HepG2 (cell line): ENCODE data around the gene P3H2. TPM values are rescaled to one million over a fixed set of nuclear protein-coding genes. Genes with fewer than 3 reads are reported as not detected.

Experiments used
- ATAC-seq: fragments of 200-7000 bp; cut with Tn5 transposase; 3 replicates; pipeline ENCODE4 v1.9.1; 2020; ENCODE audit warnings: mild to moderate bottlenecking, moderate library complexity
- BruUV-seq: library from RNA; stranded (reverse); fragments of 400-500 nt; replicated peaks from 2 replicates; lab custom pipeline; 2021; lab: Mats Ljungman, UMichigan
- CTCF ChIA-PET: fragments of 300-600 bp; formaldehyde crosslinking; extraction: SDS; loops from one replicate; lab custom pipeline; 2021; ENCODE audit warnings: low total read pairs, inconsistent platforms, low intra/inter-chr PET ratio; lab: Yijun Ruan, JAX
- POLR2A ChIA-PET: fragments of 350-600 bp; sonication (Branson Sonifier 250); formaldehyde crosslinking; loops from one replicate; lab custom pipeline; 2020; ENCODE audit warnings: antibody characterized with exemption, inconsistent platforms; lab: Yijun Ruan, JAX
- DNase-seq: peaks from one replicate; pipeline ENCODE4 v3.0.0-alpha.2; 2015; ENCODE audit warnings: low spot score
- FAIRE-seq: peaks from 3 replicates; lab custom pipeline; 2011; peaks lifted over from hg19 to GRCh38; lab: Jason Lieb, UNC
- H2AFZ ChIP-seq: one replicate; pipeline ENCODE4 v1.6.1; 2011; ENCODE audit warnings: low read length, inconsistent platforms
- H3K27ac ChIP-seq: fragments of 300-600 bp; 3 replicates; pipeline ENCODE4 v1.8.0; 2011; ENCODE audit warnings: mixed run types, mild to moderate bottlenecking, mixed read lengths, low read length, inconsistent platforms; ENCODE audit not compliant: insufficient read depth; ENCODE audit errors: extremely low read length
- H3K27me3 ChIP-seq, 2 experiments: fragments of 200-600 bp in 1 of 2; 2 replicates in 1 of 2; 3 replicates in 1 of 2; pipeline versions ENCODE4 v1.6.0 to v1.8.0; 2011; ENCODE audit warnings: low read length in 2 of 2, mild to moderate bottlenecking in 2 of 2, moderate library complexity in 2 of 2, inconsistent platforms in 1 of 2; ENCODE audit not compliant: insufficient read depth in 2 of 2, control insufficient read depth in 1 of 2
- H3K36me3 ChIP-seq, 2 experiments: fragments of 200-600 bp in 1 of 2; replicated peaks in 1 of 2; 2 replicates in 1 of 2; 3 replicates in 1 of 2; pipeline versions ENCODE4 v1.5.1 to v1.8.0; 2011; ENCODE audit warnings: low read length in 2 of 2, inconsistent platforms in 1 of 2; ENCODE audit not compliant: insufficient read depth in 2 of 2, control insufficient read depth in 1 of 2
- H3K4me1 ChIP-seq: 2 replicates; pipeline ENCODE4 v1.5.1; 2012; ENCODE audit warnings: low read length, inconsistent platforms; ENCODE audit not compliant: insufficient read depth
- H3K4me2 ChIP-seq: 2 replicates; pipeline ENCODE4 v1.6.0; 2011; ENCODE audit warnings: low read depth, low read length, inconsistent platforms
- H3K4me3 ChIP-seq, 3 experiments: fragments of 200-600 bp in 1 of 3; sonication (generic), shearing (Covaris generic) in 1 of 3; replicated peaks in 1 of 3; 2 replicates each; pipeline ENCODE4 v1.5.1; 2011 to 2016; ENCODE audit warnings: low read length in 3 of 3, inconsistent platforms in 2 of 3, low read depth in 2 of 3, mild to moderate bottlenecking in 2 of 3, control low read depth in 1 of 3, mixed read lengths in 1 of 3; ENCODE audit not compliant: insufficient read depth in 1 of 3
- H3K79me2 ChIP-seq: one replicate; pipeline ENCODE4 v1.6.1; 2011; ENCODE audit warnings: low read length, inconsistent platforms; ENCODE audit not compliant: insufficient read depth
- H3K9ac ChIP-seq: 2 replicates; pipeline ENCODE4 v1.6.0; 2011; ENCODE audit warnings: mild to moderate bottlenecking, low read depth, low read length, inconsistent platforms; ENCODE audit not compliant: insufficient read depth
- H3K9me3 ChIP-seq: 2 replicates; pipeline ENCODE4 v1.5.1; 2012; ENCODE audit warnings: mild to moderate bottlenecking, low read length
- H4K20me1 ChIP-seq: 2 replicates; pipeline ENCODE4 v1.6.0; 2011; ENCODE audit warnings: inconsistent platforms, mild to moderate bottlenecking, low read length, moderate library complexity; ENCODE audit not compliant: insufficient read depth
- AHR ChIP-seq: IDR thresholded peaks from 2 replicates; pipeline ENCODE4 v1.6.1; 2018; ENCODE audit warnings: missing genetic modification reagents, missing compliant biosample characterization
- ASH2L ChIP-seq: fragments of 300-600, 200-600 bp; sonication (generic); IDR thresholded peaks from 2 replicates; pipeline ENCODE4 v1.7.0; 2017; ENCODE audit warnings: low read depth, mild to moderate bottlenecking, moderate library complexity, mixed read lengths, low read length; ENCODE audit not compliant: insufficient read length
- GATAD2A ChIP-seq: IDR thresholded peaks from 2 replicates; pipeline ENCODE4 v1.6.1; 2016
- KDM4B ChIP-seq: sonication (generic); formaldehyde crosslinking; IDR thresholded peaks from 2 replicates; pipeline ENCODE4 v1.4.0; 2020; ENCODE audit warnings: missing genetic modification reagents
- MAFK ChIP-seq, 2 experiments: IDR thresholded peaks in 1 of 2; conservative IDR thresholded peaks in 1 of 2; 2 replicates each; pipeline ENCODE4 v1.6.1; 2011; ENCODE audit warnings: improper control_type of control experiment in 2 of 2, low read length in 2 of 2
- MIER3 ChIP-seq: IDR thresholded peaks from 2 replicates; pipeline ENCODE4 v1.6.1; 2016; ENCODE audit warnings: missing compliant biosample characterization, borderline replicate concordance
- SIN3B ChIP-seq: fragments of 150-350 bp; IDR thresholded peaks from 2 replicates; pipeline ENCODE4 v1.6.1; 2014; ENCODE audit warnings: low read length
- SKIL ChIP-seq: sonication (generic); formaldehyde crosslinking; IDR thresholded peaks from 2 replicates; pipeline ENCODE4 v1.8.0; 2022; ENCODE audit warnings: missing genetic modification reagents, mild to moderate bottlenecking, moderate library complexity, borderline replicate concordance
- ZBTB7B ChIP-seq: sonication (generic); formaldehyde crosslinking; IDR thresholded peaks from 2 replicates; pipeline ENCODE4 v1.4.0; 2020; ENCODE audit warnings: missing genetic modification reagents
- ZNF10 ChIP-seq: sonication (generic); formaldehyde crosslinking; IDR thresholded peaks from 2 replicates; pipeline ENCODE4 v1.4.0; 2020; ENCODE audit warnings: mild to moderate bottlenecking, low read depth, missing genetic modification reagents, borderline replicate concordance
- ZNF256 ChIP-seq: sonication (generic); formaldehyde crosslinking; conservative IDR thresholded peaks from 2 replicates; pipeline ENCODE4 v1.4.0; 2020; ENCODE audit warnings: missing genetic modification reagents
- ZNF546 ChIP-seq: sonication (generic); formaldehyde crosslinking; conservative IDR thresholded peaks from 2 replicates; pipeline ENCODE4 v1.8.1; 2023; ENCODE audit warnings: mild to moderate bottlenecking, missing genetic modification reagents
- ZNF550 ChIP-seq: sonication (generic); formaldehyde crosslinking; IDR thresholded peaks from 2 replicates; pipeline ENCODE4 v1.4.0; 2020; ENCODE audit warnings: mild to moderate bottlenecking, missing genetic modification reagents, borderline replicate concordance
- ZNF781 ChIP-seq: sonication (generic); formaldehyde crosslinking; IDR thresholded peaks from 2 replicates; pipeline ENCODE4 v1.5.1; 2020; ENCODE audit warnings: borderline replicate concordance, mild to moderate bottlenecking, missing genetic modification reagents; ENCODE audit errors: not compliant biosample characterization
- WGBS: methylation state at CpG from one replicate; pipeline ENCODE4 v1.1.6; 2017; ENCODE audit warnings: low lambda C conversion rate; 5-methylcytosine and 5-hydroxymethylcytosine counted together
- in situ Hi-C: cut with HindIII; loops from 2 replicates; pipeline ENCODE4 v1.10.0; 2017; ENCODE audit warnings: low pct_unique_long_range_greater_than_20kb; ENCODE audit not compliant: extremely low pct_ligation_motif_present
- intact Hi-C: fragments of 100-400 bp; cut with micrococcal nuclease; formaldehyde crosslinking; loops from one replicate; pipeline ENCODE4 v1.10.0; 2022; ENCODE audit not compliant: unreplicated experiment
- polyA plus RNA-seq, 8 experiments: library from polyadenylated mRNA; depleted of rRNA in 3 of 8; stranded (reverse) in 7 of 8; unstranded in 1 of 8; fragments of >200 nt; fragmentation: Illumina TruSeq in 4 of 8; extraction: Trizol in 4 of 8; gene quantifications; 2 replicates each; pipeline versions ENCODE4 v1.2.1 to v1.2.3, GENCODE V29; 2011 to 2016; ENCODE audit warnings: low read depth in 4 of 8, missing spikeins in 1 of 8, mixed read lengths in 1 of 8; ENCODE audit not compliant: insufficient read depth in 1 of 8
- total RNA-seq, 5 experiments: library from RNA; depleted of rRNA; stranded (reverse); fragments of >200 nt; fragmentation: Illumina TruSeq; extraction: Trizol; gene quantifications; 2 replicates each; pipeline ENCODE4 v1.2.3, GENCODE V29; 2016; ENCODE audit warnings: low read depth in 1 of 5
- TF ChIP-seq, protein P1 (sequence below): sonication (generic); formaldehyde crosslinking; IDR thresholded peaks from 2 replicates; pipeline ENCODE4 v1.5.0; 2020; ENCODE audit warnings: mild to moderate bottlenecking, missing genetic modification reagents

The P3H2 gene
- total and polyA plus RNA-seq, 2 of the 13 experiments (the other 11 are each of a cell fraction or from before 2014, with no cell fraction given): not detected

GRCh38 chr3:189908646-189909045 lies 212.1 kb downstream of the P3H2 start (continued):
- TF ChIP-seq SKIL (CRISPR knock-in tag) (no peak), MIER3 (CRISPR knock-in tag) (no peak), ZNF546 (CRISPR knock-in tag) (no peak), ZNF256 (CRISPR knock-in tag) (no peak), AHR (CRISPR knock-in tag) (no peak), KDM4B (no peak)
- TF ChIP-seq, protein P1, sequence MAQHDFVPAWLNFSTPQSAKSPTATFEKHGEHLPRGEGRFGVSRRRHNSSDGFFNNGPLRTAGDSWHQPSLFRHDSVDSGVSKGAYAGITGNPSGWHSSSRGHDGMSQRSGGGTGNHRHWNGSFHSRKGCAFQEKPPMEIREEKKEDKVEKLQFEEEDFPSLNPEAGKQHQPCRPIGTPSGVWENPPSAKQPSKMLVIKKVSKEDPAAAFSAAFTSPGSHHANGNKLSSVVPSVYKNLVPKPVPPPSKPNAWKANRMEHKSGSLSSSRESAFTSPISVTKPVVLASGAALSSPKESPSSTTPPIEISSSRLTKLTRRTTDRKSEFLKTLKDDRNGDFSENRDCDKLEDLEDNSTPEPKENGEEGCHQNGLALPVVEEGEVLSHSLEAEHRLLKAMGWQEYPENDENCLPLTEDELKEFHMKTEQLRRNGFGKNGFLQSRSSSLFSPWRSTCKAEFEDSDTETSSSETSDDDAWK (CRISPR knock-in tag): no peak

DNA sequence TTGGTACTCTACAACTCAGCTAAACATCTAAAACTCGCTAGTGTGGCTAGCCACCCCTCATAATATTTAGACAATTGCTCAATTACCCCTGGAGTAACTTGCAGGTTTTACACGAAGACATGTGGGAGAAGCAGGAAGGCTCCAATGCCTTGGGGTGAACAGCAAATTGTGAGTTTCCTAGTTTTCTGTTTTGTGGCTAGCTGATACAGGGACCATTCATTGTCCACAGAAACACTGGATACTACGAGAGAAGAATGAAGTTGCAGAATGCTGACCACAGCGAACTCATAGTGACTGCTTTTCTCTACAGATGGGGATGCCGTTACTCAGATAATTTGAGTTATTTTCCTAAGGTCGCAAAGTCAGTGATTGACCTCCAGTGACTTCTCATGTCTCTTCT lies 212.9 kb downstream of the P3H2 start:
- WGBS: 15% methylated on average over 6 of the region's 6 CpGs
- POLR2A ChIA-PET: no interaction called here

More for the DNA sequence above, 212.9 kb downstream of the P3H2 start:
- DNase-seq: no peak
- 0 out of 2 replicates have a peak, but pooled peaks cover 4% of the 10 kb centered on the region for H3K4me1 ChIP-seq
- H2AFZ ChIP-seq: no peak overlapping the region
- in situ Hi-C loops: no loop called here
- ATAC-seq: no peak
- no peak overlapping the region for H3K4me2 ChIP-seq
- no peak for FAIRE-seq
- H3K9me3 ChIP-seq: no peaks in the 10 kb centered on the region
- no peaks in the 10 kb centered on the region for H4K20me1 ChIP-seq
- H3K36me3 ChIP-seq: no peaks in the 10 kb centered on the region
- no peak overlapping the region for H3K9ac ChIP-seq
- TF ChIP-seq ZNF781 (CRISPR knock-in tag): no peak
- TF ChIP-seq ASH2L: no peak
- TF ChIP-seq SIN3B: no peak
- TF ChIP-seq ZNF10 (CRISPR knock-in tag): no peak
- TF ChIP-seq MAFK (conservative IDR thresholded peaks at IDR 0.05 in 1 of 2, IDR thresholded peaks at IDR 0.05 in 1 of 2; ENCODE audit: low read length in 2 of 2): peak in 1 of 2 experiments; percentile 31; a peak in 1 of 4 replicates
- no peak for TF ChIP-seq SKIL (CRISPR knock-in tag)
- TF ChIP-seq ZNF550 (CRISPR knock-in tag): no peak
- no peak for TF ChIP-seq ZBTB7B (CRISPR knock-in tag)
- no peak for TF ChIP-seq GATAD2A
- no TSS peak for BruUV-seq
- H3K79me2 ChIP-seq: no peaks in the 10 kb centered on the region
- intact Hi-C loops: no loop called here
- H3K4me3 ChIP-seq: no peak overlapping the region
- H3K27ac ChIP-seq: no peak overlapping the region
- H3K27me3 ChIP-seq: no peaks in the 10 kb centered on the region
- CTCF ChIA-PET: no interaction called here
